Right kidney (tissue), 1 donor: Measurements from ENCODE around the gene CHD9NB.
"Not testable (repeated sequence)": the region's sequence is repeated elsewhere in the genome, so short reads cannot be mapped to it uniquely, and the experiment has no call there.

ENCODE experiments used
- DNase-seq: peaks from one replicate; pipeline ENCODE4 v3.0.0-alpha.2; 2016

Gene CHD9NB

GRCh38 chr16:53084141-53084541, 31.4 kb upstream of the CHD9NB start:
- no peak for DNase-seq

GRCh38 chr16:53083119-53083518, 30.4 kb upstream of the CHD9NB start:
- no peak for DNase-seq

- DNase-seq, result no peak
These were observed 29.8 kb upstream of the CHD9NB start for GRCh38 chr16:53082509-53082908.

- no peak for DNase-seq
These were observed 29.1 kb upstream of the CHD9NB start for GRCh38 chr16:53081686-53082407.

GRCh38 chr16:53081032-53081424, 28.3 kb upstream of the CHD9NB start:
- no peak for DNase-seq

GRCh38 chr16:53080345-53081031, 27.8 kb upstream of the CHD9NB start:
- peak; percentile 19 for DNase-seq

GRCh38 chr16:53078765-53079485, 26.2 kb upstream of the CHD9NB start:
- no peak for DNase-seq

GRCh38 chr16:53078247-53078646, 25.6 kb upstream of the CHD9NB start:
- DNase-seq, result no peak

- not testable (repeated sequence) for DNase-seq
These were observed 22.8 kb upstream of the CHD9NB start for GRCh38 chr16:53075461-53075860.

GRCh38 chr16:53074296-53074695, 21.6 kb upstream of the CHD9NB start:
- DNase-seq, result not testable (repeated sequence)

- no peak for DNase-seq
These were observed 20.3 kb upstream of the CHD9NB start for GRCh38 chr16:53073022-53073421.

- peak; percentile 55 for DNase-seq
These were observed 19.1 kb upstream of the CHD9NB start for GRCh38 chr16:53071748-53072301.

- no peak for DNase-seq
These were observed 17.1 kb upstream of the CHD9NB start for GRCh38 chr16:53069772-53070171.

- DNase-seq, result no peak
These were observed 15.7 kb upstream of the CHD9NB start for GRCh38 chr16:53068423-53068833.

- DNase-seq, result no peak
These were observed 15.0 kb upstream of the CHD9NB start for GRCh38 chr16:53067675-53068074.

- DNase-seq, result no peak
These were observed 12.9 kb upstream of the CHD9NB start for GRCh38 chr16:53065461-53066061.

GRCh38 chr16:53064081-53064578, 11.4 kb upstream of the CHD9NB start:
- no peak for DNase-seq

- DNase-seq, result no peak
These were observed 9.0 kb upstream of the CHD9NB start for GRCh38 chr16:53061701-53062159.

GRCh38 chr16:53061256-53061655, 8.6 kb upstream of the CHD9NB start:
- DNase-seq, result no peak

GRCh38 chr16:53059672-53060071, 7.0 kb upstream of the CHD9NB start:
- DNase-seq, result no peak

- no peak for DNase-seq
These were observed 6.2 kb upstream of the CHD9NB start for GRCh38 chr16:53058882-53059281.

GRCh38 chr16:53058441-53058840, 5.7 kb upstream of the CHD9NB start:
- no peak for DNase-seq
